GM10266 (cell line): ENCODE measurements around the gene CYTH1.

Experiments
- DNase-seq: peaks from one replicate; pipeline ENCODE4 v3.0.0; 2012; ENCODE audit errors: extremely low spot score
- TF ChIP-seq, protein P1 (sequence below): IDR thresholded peaks from 2 replicates; pipeline ENCODE4 v1.5.1; 2012; ENCODE audit warnings: mild to moderate bottlenecking, low read depth; ENCODE audit not compliant: control insufficient read depth, insufficient read depth; ENCODE audit errors: missing control alignments

Gene CYTH1

DNA sequence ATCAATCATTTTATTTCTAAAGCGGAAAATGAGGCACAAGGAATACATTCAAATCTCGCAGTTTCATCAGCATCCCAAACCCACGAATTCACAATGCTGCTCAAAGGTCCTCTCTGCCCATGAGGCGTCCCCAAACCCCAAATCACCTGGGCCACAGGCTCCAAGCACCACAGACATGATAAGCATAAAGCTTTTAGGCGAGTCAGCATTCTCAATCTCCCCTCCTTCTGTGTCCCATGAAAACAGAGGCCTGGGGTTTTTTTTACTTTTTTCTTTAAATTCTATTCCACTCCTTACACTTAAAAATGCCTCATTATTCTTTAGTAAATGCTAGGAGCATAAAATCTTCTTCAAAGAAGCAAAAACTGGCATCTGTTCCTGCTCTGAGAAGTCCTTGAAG is 55.0 kb downstream of the CYTH1 start:
- TF ChIP-seq, protein P1, sequence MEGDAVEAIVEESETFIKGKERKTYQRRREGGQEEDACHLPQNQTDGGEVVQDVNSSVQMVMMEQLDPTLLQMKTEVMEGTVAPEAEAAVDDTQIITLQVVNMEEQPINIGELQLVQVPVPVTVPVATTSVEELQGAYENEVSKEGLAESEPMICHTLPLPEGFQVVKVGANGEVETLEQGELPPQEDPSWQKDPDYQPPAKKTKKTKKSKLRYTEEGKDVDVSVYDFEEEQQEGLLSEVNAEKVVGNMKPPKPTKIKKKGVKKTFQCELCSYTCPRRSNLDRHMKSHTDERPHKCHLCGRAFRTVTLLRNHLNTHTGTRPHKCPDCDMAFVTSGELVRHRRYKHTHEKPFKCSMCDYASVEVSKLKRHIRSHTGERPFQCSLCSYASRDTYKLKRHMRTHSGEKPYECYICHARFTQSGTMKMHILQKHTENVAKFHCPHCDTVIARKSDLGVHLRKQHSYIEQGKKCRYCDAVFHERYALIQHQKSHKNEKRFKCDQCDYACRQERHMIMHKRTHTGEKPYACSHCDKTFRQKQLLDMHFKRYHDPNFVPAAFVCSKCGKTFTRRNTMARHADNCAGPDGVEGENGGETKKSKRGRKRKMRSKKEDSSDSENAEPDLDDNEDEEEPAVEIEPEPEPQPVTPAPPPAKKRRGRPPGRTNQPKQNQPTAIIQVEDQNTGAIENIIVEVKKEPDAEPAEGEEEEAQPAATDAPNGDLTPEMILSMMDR, result no peak
- no peak for DNase-seq

DNA sequence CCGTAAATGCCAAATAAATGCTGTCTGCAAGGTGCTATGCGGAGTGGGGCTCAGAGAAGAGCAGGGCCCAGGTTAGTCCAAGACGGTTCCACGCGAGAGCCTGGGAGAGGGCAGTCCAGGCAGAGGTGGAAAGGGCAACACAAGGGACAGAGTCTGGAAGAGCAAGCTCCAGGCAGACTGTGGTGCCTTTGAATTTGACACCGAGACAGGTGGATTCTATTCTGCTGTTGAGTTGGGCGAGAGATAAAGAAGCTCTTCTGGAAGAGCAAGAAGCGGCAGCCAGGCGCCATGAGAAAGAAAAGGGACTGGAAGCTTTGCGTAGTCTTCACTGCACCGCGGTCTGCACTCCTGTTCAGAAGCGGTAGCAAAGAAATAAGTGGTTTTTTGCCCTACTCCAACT is 55.6 kb downstream of the CYTH1 start:
- TF ChIP-seq, protein P1, result no peak
- no peak for DNase-seq

DNA sequence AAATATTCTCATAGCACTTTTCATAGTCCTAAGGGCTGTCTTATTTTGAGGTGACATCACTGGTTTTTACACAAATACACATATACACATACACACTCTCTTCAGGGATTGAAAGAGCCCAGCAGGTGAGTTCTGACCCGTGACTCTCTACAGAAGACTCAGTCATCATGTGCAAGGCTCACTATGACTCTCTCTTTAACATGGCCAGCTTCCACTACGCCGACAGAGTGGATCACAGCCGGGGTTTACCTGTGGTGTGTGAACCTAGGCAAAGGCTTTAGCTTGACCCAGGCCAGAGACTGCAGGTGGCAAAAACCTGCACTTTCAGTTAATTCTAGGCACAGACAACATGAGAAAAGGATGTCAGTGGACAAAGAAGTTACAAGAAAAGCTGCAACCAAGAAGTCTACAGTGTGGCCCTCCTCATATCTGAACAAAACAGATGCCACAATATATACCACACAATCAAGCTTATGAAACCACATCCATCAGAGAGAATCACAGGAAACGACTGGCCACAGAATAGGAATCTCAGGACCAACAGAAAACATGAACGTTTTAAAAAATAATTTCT is 56.5 kb downstream of the CYTH1 start:
- no peak for DNase-seq
- TF ChIP-seq, protein P1, result no peak

DNA sequence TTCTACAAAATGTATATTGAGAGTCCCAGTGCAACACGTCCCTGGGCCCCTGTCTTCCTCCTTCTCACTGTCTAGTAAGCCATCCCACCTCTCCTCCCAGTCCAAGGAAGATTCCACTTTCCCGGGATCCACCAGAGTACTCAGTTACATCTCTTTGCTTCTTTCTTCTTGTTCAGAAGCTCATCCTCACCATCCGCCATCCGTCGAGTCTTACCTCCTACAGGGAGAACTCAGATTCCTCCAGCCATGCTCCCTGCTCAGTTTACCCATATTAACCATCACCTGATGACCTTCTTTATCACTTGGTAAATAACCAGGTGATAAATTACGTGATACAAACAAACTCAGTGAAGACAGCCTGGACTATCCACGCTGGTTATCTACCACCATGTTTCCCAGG is 57.1 kb downstream of the CYTH1 start:
- TF ChIP-seq, protein P1, result no peak
- DNase-seq, result no peak

DNA sequence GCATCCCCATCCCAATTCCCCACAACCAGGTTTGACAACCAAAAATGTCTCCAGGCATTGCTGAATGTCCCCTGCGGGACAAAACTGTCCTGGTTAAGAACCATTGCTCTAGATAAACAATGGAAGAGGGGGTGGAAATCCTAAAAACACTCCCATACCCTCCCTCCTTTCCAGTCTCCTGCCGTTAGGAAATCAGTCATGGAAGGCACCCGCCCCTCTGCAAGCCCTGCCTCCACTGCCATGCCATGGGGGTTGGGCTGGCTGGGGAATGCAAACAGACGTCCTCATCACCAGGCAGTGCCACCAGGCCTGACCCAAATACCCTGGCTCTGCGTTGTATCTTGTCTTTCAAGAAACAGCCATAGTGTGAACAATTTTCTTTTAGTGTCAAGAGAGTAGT is 57.5 kb downstream of the CYTH1 start:
- no peak for DNase-seq
- TF ChIP-seq, protein P1, result no peak

DNA sequence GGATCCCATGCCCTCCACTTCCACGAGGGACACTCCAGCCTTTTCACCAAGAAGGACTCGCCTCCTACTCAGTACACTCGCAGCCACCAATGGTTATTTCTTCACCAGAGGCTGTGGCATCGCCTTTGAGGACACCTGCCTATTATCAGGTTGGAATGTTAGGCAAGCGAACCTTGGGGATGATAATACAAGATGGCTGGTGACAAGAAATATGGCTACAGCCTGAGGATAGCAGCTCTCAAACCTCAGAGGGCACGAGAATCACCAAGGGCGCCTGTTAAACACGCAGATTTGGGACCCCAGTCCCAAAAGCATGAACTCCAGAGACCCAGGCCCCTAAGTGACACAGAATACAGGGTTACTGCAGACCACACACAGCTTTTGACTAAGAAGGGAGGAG is 58.1 kb downstream of the CYTH1 start:
- TF ChIP-seq, protein P1, result no peak
- DNase-seq, result no peak

DNA sequence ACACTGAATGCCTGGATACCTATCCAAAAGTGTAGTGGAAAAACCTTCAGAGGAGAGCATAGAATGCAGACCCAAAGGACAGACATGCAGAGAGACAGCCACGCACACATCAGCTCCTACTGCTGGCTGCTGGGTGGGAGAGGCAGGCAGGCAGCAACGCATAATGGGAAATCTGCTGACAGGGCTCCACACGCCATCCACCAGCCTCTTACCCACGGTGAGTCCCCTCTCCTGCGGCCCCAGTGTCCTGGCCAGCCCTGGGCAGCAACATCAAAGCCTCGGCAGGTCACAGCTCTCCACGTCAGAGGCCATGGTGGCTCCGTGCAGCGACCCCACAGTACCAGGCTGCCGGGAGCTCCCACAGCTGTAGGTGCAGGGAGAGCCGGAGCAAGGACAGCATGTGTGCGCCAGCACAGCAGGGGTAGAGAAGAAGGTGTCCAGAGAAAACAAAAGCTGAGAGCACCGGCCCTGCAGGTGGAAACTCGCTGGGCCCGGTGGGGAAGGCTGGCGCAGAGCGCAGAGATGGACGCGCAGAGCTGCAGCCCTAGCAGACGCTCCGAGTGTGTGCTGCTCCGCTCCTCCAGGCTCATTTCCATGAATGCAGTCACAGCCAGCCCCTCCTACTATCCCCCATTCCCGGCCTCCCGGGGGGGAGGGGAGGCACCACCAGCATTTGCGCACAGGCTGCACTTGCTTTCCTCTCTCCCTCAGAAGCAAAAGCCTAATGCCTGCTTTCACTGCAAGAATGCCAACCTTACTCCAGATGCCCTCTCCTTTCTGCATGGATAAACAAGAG is 58.9 kb downstream of the CYTH1 start:
- TF ChIP-seq, protein P1, result no peak
- no peak for DNase-seq
